Central memory CD8-positive, alpha-beta T cell (primary cell): ENCODE measurements around the gene CHAD.
"Not testable (repeated sequence)": the region's sequence is repeated elsewhere in the genome, so short reads cannot be mapped to it uniquely, and the experiment has no call there.

Experiments
- ATAC-seq: fragments of 150-1000 bp; cut with Tn5 transposase; replicated peaks from 2 replicates; pipeline ENCODE4 v1.10.0; 2022; ENCODE audit warnings: mild to moderate bottlenecking, moderate FRiP score, moderate number of reproducible peaks; ENCODE audit not compliant: poor library complexity, severe bottlenecking; ENCODE audit errors: extremely low read depth
- DNase-seq, 2 donors: peaks; one replicate each; pipeline ENCODE4 v3.0.0; 2021; ENCODE audit warnings: low spot score in 2 of 2
- H3K27ac Mint-ChIP-seq: one replicate; pipeline ENCODE4 v1.8.0; 2022; ENCODE audit warnings: low read depth, mild to moderate bottlenecking, moderate library complexity, mixed read lengths
- H3K27me3 Mint-ChIP-seq: one replicate; pipeline ENCODE4 v1.8.0; 2022; ENCODE audit warnings: mixed read lengths
- H3K36me3 Mint-ChIP-seq: one replicate; pipeline ENCODE4 v1.8.0; 2022; ENCODE audit warnings: mild to moderate bottlenecking, moderate library complexity, mixed read lengths; ENCODE audit not compliant: insufficient read depth
- H3K4me1 Mint-ChIP-seq: one replicate; pipeline ENCODE4 v1.8.0; 2022; ENCODE audit warnings: mixed read lengths
- H3K4me3 Mint-ChIP-seq: one replicate; pipeline ENCODE4 v1.8.0; 2022; ENCODE audit warnings: mild to moderate bottlenecking, moderate library complexity, mixed read lengths
- H3K9me3 Mint-ChIP-seq: one replicate; pipeline ENCODE4 v1.8.0; 2022; ENCODE audit warnings: mixed read lengths

The CHAD gene

GRCh38 chr17:50475775-50476544, 7.3 kb upstream of the CHAD start:
- ATAC-seq, H3K9me3 Mint-ChIP-seq, H3K4me3 Mint-ChIP-seq, DNase-seq, H3K27me3 Mint-ChIP-seq, H3K27ac Mint-ChIP-seq, H3K36me3 Mint-ChIP-seq: not testable (repeated sequence)
- H3K4me1 Mint-ChIP-seq, result peaks cover 21% of the 10 kb centered on the region

- Mint-ChIP-seq H3K9me3 (no peaks in the 10 kb centered on the region), H3K36me3 (peaks cover 5% of the 10 kb centered on the region), H3K4me3 (no peak overlapping the region), H3K4me1 (peaks cover 20% of the 10 kb centered on the region), H3K27me3 (no peaks in the 10 kb centered on the region), H3K27ac (no peak overlapping the region)
- DNase-seq (no peak), ATAC-seq (no peak)
These were observed 6.7 kb upstream of the CHAD start for GRCh38 chr17:50475362-50475761.

GRCh38 chr17:50474523-50474922, 5.8 kb upstream of the CHAD start:
- no peaks in the 10 kb centered on the region for H3K27me3 Mint-ChIP-seq
- H3K36me3 Mint-ChIP-seq, result peaks cover 5% of the 10 kb centered on the region
- H3K9me3 Mint-ChIP-seq, result no peaks in the 10 kb centered on the region
- peaks cover 12% of the 10 kb centered on the region for H3K4me1 Mint-ChIP-seq
- DNase-seq, result no peak
- no peak overlapping the region for H3K4me3 Mint-ChIP-seq
- ATAC-seq, result no peak
- H3K27ac Mint-ChIP-seq, result no peak overlapping the region

GRCh38 chr17:50473901-50474300, 5.2 kb upstream of the CHAD start:
- Mint-ChIP-seq H3K36me3 (peaks cover 3% of the 10 kb centered on the region), H3K9me3 (no peaks in the 10 kb centered on the region), H3K4me1 (peaks cover 7% of the 10 kb centered on the region)

GRCh38 chr17:50472761-50473161, 4.1 kb upstream of the CHAD start:
- not testable (repeated sequence) for H3K4me3 Mint-ChIP-seq, H3K4me1 Mint-ChIP-seq, DNase-seq, H3K36me3 Mint-ChIP-seq, H3K9me3 Mint-ChIP-seq, H3K27me3 Mint-ChIP-seq, ATAC-seq, H3K27ac Mint-ChIP-seq

More at GRCh38 chr17:50473901-50474300, 5.2 kb upstream of the CHAD start:
- H3K27me3 Mint-ChIP-seq, result no peaks in the 10 kb centered on the region
- H3K27ac Mint-ChIP-seq, result no peak overlapping the region
- DNase-seq (no peak), ATAC-seq (no peak)
- no peak overlapping the region for H3K4me3 Mint-ChIP-seq

GRCh38 chr17:50472286-50472685, 3.6 kb upstream of the CHAD start:
- no peak overlapping the region for H3K4me3 Mint-ChIP-seq
- no peak for ATAC-seq
- H3K27me3 Mint-ChIP-seq, result peaks cover 14% of the 10 kb centered on the region
- no peaks in the 10 kb centered on the region for H3K9me3 Mint-ChIP-seq
- H3K36me3 Mint-ChIP-seq, result peaks cover 2% of the 10 kb centered on the region
- DNase-seq, result no peak
- no peak overlapping the region for H3K27ac Mint-ChIP-seq
- H3K4me1 Mint-ChIP-seq, result peaks cover 12% of the 10 kb centered on the region

GRCh38 chr17:50471009-50471905, 2.6 kb upstream of the CHAD start:
- ATAC-seq, result no peak
- H3K36me3 Mint-ChIP-seq, result peaks cover 2% of the 10 kb centered on the region
- H3K27ac Mint-ChIP-seq, result no peak overlapping the region
- no peak for DNase-seq
- H3K9me3 Mint-ChIP-seq, result no peaks in the 10 kb centered on the region
- H3K4me3 Mint-ChIP-seq, result no peak overlapping the region
- H3K27me3 Mint-ChIP-seq, result peaks cover 22% of the 10 kb centered on the region
- peaks cover 20% of the 10 kb centered on the region for H3K4me1 Mint-ChIP-seq

DNA sequence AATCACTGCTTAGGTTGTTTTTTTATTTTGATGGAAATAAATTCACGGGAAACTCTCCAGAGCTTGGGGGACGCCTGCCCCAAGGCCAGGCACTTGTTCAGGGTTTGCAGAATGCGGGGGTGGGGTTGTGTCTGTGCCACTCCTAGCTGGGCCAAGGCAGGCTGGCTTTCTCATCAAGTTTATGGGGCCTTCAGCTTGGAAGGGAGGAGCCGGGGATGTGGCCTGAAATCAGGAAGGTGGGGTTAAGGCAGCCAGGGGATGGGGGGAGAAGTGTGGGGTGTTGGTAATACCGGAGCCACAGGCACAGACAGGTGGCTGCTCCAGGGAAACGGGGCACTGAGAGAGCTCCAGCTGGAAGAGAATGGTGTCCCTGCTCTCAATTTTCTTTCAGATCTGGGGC, 1.7 kb upstream of the CHAD start:
- no peak overlapping the region for H3K27ac Mint-ChIP-seq
- no peak overlapping the region for H3K4me3 Mint-ChIP-seq
- ATAC-seq, result no peak
- H3K27me3 Mint-ChIP-seq, result peaks cover 24% of the 10 kb centered on the region
- peaks cover 2% of the 10 kb centered on the region for H3K36me3 Mint-ChIP-seq
- no peak for DNase-seq
- H3K4me1 Mint-ChIP-seq, result peaks cover 20% of the 10 kb centered on the region
- no peaks in the 10 kb centered on the region for H3K9me3 Mint-ChIP-seq

- DNase-seq, result no peak
- Mint-ChIP-seq H3K4me1 (peaks cover 20% of the 10 kb centered on the region), H3K27ac (no peak overlapping the region), H3K9me3 (no peaks in the 10 kb centered on the region), H3K27me3 (peaks cover 31% of the 10 kb centered on the region), H3K4me3 (peak overlapping the region; percentile 9), H3K36me3 (peaks cover 2% of the 10 kb centered on the region)
- no peak for ATAC-seq
These were observed 1.1 kb upstream of the CHAD start for GRCh38 chr17:50469671-50470305.

DNA sequence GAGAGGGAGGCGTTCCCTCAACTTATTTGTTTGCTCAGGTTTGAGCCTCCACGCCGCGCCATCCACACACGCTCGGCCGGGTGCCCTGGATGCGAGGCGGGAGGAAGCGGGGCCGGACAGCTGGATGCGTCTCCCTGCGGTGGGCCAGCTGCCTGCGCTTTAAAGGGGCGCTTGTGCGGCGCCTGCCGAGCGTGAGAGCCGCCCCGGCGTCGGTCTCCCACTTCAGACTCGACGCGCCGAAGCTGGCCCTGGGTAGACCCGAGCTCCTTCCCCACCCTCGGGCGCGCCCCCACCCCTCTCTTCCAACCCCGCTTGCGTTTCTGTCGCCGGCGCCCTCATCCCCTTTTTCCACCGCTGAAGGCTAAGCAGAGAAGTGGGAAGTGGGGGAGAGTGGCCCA, 527 bp upstream of the CHAD start:
- ATAC-seq (no peak), DNase-seq (no peak)
- H3K4me3 Mint-ChIP-seq, result peak overlapping the region; percentile 9
- peaks cover 2% of the 10 kb centered on the region for H3K36me3 Mint-ChIP-seq
- no peaks in the 10 kb centered on the region for H3K9me3 Mint-ChIP-seq
- H3K4me1 Mint-ChIP-seq, result peaks cover 20% of the 10 kb centered on the region
- peaks cover 32% of the 10 kb centered on the region for H3K27me3 Mint-ChIP-seq
- no peak overlapping the region for H3K27ac Mint-ChIP-seq

DNA sequence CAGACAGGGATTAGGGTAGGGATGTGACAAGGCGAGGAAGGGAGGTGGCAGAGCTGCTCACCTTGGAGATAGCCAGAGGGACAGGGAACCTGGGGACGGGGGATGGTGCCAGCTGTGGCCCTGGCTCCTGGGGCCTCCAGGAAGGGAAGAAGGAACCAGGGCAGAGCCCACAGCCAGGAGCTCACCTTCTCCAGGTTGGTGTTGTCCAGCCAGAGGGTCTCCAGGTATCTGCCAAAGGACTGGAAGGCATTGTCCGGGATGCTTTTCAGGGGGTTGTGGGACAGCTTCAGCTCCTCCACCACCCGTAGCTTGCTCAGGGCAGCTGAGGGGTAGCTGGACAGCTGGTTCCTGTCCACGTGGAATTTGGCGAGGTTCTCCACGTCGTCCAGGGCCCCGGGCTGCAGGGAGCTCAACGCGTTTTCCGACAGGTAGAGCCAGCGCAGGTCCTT, 801 bp downstream of the CHAD start:
- DNase-seq (no peak), ATAC-seq (no peak)
- Mint-ChIP-seq H3K9me3 (no peaks in the 10 kb centered on the region), H3K36me3 (peaks cover 2% of the 10 kb centered on the region), H3K27ac (no peak overlapping the region), H3K27me3 (peaks cover 32% of the 10 kb centered on the region), H3K4me3 (peak overlapping the region; percentile 7), H3K4me1 (peaks cover 20% of the 10 kb centered on the region)

DNA sequence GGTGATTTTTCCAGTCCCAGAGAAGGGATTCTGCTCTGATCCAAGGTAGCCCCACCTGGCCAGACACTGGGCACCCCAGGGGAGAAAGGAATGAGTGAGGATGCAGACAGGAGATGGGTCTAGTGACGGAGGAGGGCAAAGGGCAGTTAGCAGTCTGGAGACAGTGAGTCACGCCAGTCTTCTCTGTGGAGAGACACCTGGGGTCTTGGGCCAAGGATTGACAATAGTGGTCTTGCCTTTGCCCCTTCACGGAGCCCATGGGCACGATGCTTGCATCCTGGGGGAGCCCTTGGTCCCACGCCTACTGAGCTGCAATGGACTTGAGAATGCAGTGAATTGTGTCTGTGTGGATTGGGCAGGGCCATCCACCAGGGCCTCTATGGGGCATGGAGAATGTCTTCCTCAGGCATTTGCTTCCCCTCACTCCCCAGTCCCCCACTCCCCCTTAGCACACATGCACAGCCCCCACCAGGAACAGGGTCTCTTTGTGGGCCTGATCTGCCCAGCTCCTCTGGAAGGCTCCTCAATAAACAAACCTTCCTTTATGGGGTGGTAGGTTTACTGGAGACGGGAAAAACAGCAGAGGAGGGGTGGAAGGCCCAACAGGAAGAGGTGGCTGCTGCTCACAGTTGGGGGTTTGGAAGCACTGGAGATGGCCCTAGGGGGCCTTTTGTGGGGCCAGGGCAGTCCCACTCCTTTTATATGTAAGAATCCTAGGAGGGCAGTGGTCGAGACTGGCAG, 1.4 kb downstream of the CHAD start:
- DNase-seq (no peak), ATAC-seq (no peak)
- Mint-ChIP-seq H3K27me3 (peaks cover 32% of the 10 kb centered on the region), H3K4me1 (peaks cover 20% of the 10 kb centered on the region), H3K4me3 (peak overlapping the region; percentile 7), H3K36me3 (peaks cover 2% of the 10 kb centered on the region), H3K27ac (peak overlapping the region; percentile 46), H3K9me3 (no peaks in the 10 kb centered on the region)
